ENCODE measurements around the gene AMIGO3.

The AMIGO3 gene

DNA sequence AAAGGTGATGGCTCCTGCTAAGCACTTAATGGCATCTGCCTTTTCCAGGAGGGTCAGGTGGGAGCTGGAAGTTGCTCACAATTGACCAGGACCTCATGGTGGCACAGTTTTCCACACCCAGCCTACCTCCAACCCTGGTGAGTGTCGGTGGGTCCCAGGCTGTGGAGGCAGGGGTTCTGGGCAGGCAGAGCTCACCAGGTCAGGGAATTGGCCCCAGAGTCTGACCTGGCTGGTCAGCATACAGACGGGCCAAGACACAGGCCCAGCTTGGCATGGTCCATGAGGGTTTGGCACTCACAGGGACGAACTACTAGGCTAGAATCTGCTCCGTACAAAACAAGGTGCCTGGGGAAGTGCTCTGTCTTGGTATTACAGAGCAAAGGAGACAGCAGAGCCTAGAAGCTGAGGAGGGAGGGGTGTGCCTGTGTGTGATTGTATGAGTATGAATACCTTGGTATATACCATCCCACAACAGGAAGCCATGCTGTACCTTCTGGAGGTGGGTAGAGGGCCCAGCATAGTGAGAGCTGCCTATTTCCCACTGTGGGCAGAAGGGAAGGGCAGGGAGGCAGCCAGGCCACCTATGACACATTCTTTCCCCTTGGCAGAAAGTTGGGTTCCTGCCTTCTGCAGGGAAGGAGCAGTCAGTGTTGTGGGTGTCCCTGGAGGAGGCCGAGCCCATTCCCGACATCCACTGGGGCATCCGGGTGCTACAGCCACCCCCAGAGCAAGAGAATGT is 38.8 kb downstream of the AMIGO3 start:
- Histone ChIP-seq H3K36me3 (replicated peaks; ENCODE audit: low read depth, low read length) (peaks cover 65% of the 10 kb centered on the region), H3K4me1 (ENCODE audit: low read length) (no peaks in the 10 kb centered on the region), H3K9ac (ENCODE audit: low read length) (no peak overlapping the region), H3K79me2 (ENCODE audit: low read length) (peaks cover 5% of the 10 kb centered on the region; the same call in 1 of the 2 replicates), H3K4me2 (ENCODE audit: low read length) (no peak overlapping the region), H3K27ac (ENCODE audit: low read length) (no peak overlapping the region), H3K9me3 (ENCODE audit: insufficient read depth, low read length) (no peaks in the 10 kb centered on the region), H3K4me3 (ENCODE audit: low read length) (no peak overlapping the region), H4K20me1 (ENCODE audit: insufficient read depth, low read length) (no peaks in the 10 kb centered on the region), H2AFZ (ENCODE audit: low read depth, low read length) (no peak overlapping the region), H3K27me3 (ENCODE audit: low read depth, low read length) (no peaks in the 10 kb centered on the region)
- no peak for TF ChIP-seq EZH2phosphoT487 (IDR thresholded peaks at IDR 0.05; ENCODE audit: low read depth)
- TF ChIP-seq, protein P1, sequence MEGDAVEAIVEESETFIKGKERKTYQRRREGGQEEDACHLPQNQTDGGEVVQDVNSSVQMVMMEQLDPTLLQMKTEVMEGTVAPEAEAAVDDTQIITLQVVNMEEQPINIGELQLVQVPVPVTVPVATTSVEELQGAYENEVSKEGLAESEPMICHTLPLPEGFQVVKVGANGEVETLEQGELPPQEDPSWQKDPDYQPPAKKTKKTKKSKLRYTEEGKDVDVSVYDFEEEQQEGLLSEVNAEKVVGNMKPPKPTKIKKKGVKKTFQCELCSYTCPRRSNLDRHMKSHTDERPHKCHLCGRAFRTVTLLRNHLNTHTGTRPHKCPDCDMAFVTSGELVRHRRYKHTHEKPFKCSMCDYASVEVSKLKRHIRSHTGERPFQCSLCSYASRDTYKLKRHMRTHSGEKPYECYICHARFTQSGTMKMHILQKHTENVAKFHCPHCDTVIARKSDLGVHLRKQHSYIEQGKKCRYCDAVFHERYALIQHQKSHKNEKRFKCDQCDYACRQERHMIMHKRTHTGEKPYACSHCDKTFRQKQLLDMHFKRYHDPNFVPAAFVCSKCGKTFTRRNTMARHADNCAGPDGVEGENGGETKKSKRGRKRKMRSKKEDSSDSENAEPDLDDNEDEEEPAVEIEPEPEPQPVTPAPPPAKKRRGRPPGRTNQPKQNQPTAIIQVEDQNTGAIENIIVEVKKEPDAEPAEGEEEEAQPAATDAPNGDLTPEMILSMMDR (IDR thresholded peaks at IDR 0.05; ENCODE audit: low read depth, low read length), result no peak

DNA sequence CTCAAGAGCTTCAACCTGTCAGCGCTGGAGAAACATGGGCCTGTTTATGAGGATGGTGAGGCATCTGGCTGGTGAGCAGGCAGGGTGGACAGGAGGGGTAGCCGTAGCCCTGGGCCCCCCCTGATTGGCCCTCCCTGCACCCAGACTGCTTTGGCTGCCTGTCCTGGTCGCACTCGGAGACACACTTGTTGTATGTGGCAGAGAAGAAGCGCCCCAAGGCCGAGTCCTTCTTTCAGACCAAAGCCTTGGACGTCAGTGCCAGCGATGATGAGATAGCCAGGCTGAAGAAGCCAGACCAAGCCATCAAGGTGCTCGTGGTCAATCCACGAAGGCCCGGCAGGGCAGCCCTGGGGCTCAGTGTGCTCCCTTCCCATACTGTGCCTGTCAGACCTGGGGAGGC is 43.6 kb downstream of the AMIGO3 start:
- Histone ChIP-seq H3K4me2 (ENCODE audit: low read length) (no peak overlapping the region), H4K20me1 (ENCODE audit: insufficient read depth, low read length) (peaks cover 4% of the 10 kb centered on the region; the same call in 1 of the 2 replicates), H3K4me1 (ENCODE audit: low read length) (peaks cover 12% of the 10 kb centered on the region), H3K27me3 (ENCODE audit: low read depth, low read length) (no peaks in the 10 kb centered on the region), H2AFZ (ENCODE audit: low read depth, low read length) (no peak overlapping the region), H3K9ac (ENCODE audit: low read length) (no peak overlapping the region), H3K36me3 (replicated peaks; ENCODE audit: low read depth, low read length) (peaks cover 45% of the 10 kb centered on the region), H3K9me3 (ENCODE audit: insufficient read depth, low read length) (no peaks in the 10 kb centered on the region), H3K27ac (ENCODE audit: low read length) (no peak overlapping the region), H3K4me3 (ENCODE audit: low read length) (no peak overlapping the region), H3K79me2 (ENCODE audit: low read length) (peaks cover 31% of the 10 kb centered on the region)
- TF ChIP-seq, protein P1 (IDR thresholded peaks at IDR 0.05; ENCODE audit: low read depth, low read length), result no peak
- no peak for TF ChIP-seq EZH2phosphoT487 (IDR thresholded peaks at IDR 0.05; ENCODE audit: low read depth)

DNA sequence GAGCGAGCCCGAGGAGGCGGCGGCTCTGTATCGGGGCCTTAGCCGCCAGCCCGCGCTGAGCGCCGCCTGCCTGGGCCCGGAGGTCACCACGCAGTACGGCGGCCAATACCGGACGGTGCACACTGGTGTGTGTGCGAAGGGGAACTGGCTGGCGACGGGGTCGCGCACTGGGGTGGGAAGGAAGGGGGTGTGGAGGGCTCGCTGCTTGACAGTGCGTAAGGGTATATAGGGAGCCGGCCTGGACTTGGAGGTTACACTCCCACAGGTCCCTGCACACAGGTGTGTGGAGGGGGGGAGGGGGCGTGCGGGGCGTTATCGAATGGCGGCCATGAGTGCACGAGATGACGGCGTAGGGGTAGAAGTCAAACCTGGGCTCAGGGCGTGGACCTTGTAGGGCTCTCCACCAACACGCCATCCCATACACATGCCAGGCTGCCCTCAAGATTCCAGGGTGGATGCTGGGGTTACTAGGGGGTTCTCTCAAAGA is 44.9 kb downstream of the AMIGO3 start:
- Histone ChIP-seq H3K79me2 (ENCODE audit: low read length) (peaks cover 31% of the 10 kb centered on the region), H3K4me2 (ENCODE audit: low read length) (peak overlapping the region; percentile 90), H3K9me3 (ENCODE audit: insufficient read depth, low read length) (no peaks in the 10 kb centered on the region), H3K9ac (ENCODE audit: low read length) (peak overlapping the region; percentile 94), H3K4me3 (ENCODE audit: low read length) (peak overlapping the region; percentile 95), H3K36me3 (replicated peaks; ENCODE audit: low read depth, low read length) (peaks cover 38% of the 10 kb centered on the region), H3K27ac (ENCODE audit: low read length) (peak overlapping the region; percentile 78), H4K20me1 (ENCODE audit: insufficient read depth, low read length) (peaks cover 4% of the 10 kb centered on the region; the same call in 1 of the 2 replicates), H3K4me1 (ENCODE audit: low read length) (peaks cover 12% of the 10 kb centered on the region), H2AFZ (ENCODE audit: low read depth, low read length) (no peak overlapping the region; the same call in 1 of the 2 replicates), H3K27me3 (ENCODE audit: low read depth, low read length) (no peaks in the 10 kb centered on the region)
- TF ChIP-seq, protein P1 (IDR thresholded peaks at IDR 0.05; ENCODE audit: low read depth, low read length), result no peak
- TF ChIP-seq EZH2phosphoT487 (IDR thresholded peaks at IDR 0.05; ENCODE audit: low read depth), result no peak

- H3K36me3 ChIP-seq (replicated peaks; ENCODE audit: low read depth, low read length), result peaks cover 32% of the 10 kb centered on the region
- H4K20me1 ChIP-seq (ENCODE audit: insufficient read depth, low read length), result peaks cover 4% of the 10 kb centered on the region; the same call in 1 of the 2 replicates
- H3K4me2 ChIP-seq (ENCODE audit: low read length), result peak within 1 kb of the TSS; percentile 96
- TF ChIP-seq EZH2phosphoT487 (IDR thresholded peaks at IDR 0.05; ENCODE audit: low read depth), result no peak
- TF ChIP-seq, protein P1 (IDR thresholded peaks at IDR 0.05; ENCODE audit: low read depth, low read length), result no peak
- peak within 1 kb of the TSS; percentile 51; the same call in 1 of the 2 replicates for H2AFZ ChIP-seq (ENCODE audit: low read depth, low read length)
- peaks cover 31% of the 10 kb centered on the region for H3K79me2 ChIP-seq (ENCODE audit: low read length)
- H3K27me3 ChIP-seq (ENCODE audit: low read depth, low read length), result no peaks in the 10 kb centered on the region
- H3K4me1 ChIP-seq (ENCODE audit: low read length), result peaks cover 12% of the 10 kb centered on the region
- no peaks in the 10 kb centered on the region for H3K9me3 ChIP-seq (ENCODE audit: insufficient read depth, low read length)
- peak within 1 kb of the TSS; percentile 94 for H3K9ac ChIP-seq (ENCODE audit: low read length)
- peak within 1 kb of the TSS; percentile 95 for H3K4me3 ChIP-seq (ENCODE audit: low read length)
- peak within 1 kb of the TSS; percentile 78 for H3K27ac ChIP-seq (ENCODE audit: low read length)
Observed at GRCh38 chr3:49673715-49674496, 45.6 kb downstream of the AMIGO3 start, which contains the start of gene APEH. Gene APEH, plus strand, starts transcription at chr3:49674351. Its CDS starts 51 bp downstream, at chr3:49674402.
